CD4-positive, alpha-beta T cell treated with Interleukin-17A for 4 hours (primary cell): Measurements from ENCODE around the gene PCSK5.
"Not testable (repeated sequence)": the region's sequence is repeated elsewhere in the genome, so short reads cannot be mapped to it uniquely, and the experiment has no call there.

ENCODE experiments used
- DNase-seq: peaks from one replicate; pipeline ENCODE4 v3.0.0-alpha.2; 2020; ENCODE audit warnings: mixed read lengths

Gene PCSK5

GRCh38 chr9:76018761-76019160 lies 128.3 kb downstream of the PCSK5 start:
- DNase-seq = no peak

DNA sequence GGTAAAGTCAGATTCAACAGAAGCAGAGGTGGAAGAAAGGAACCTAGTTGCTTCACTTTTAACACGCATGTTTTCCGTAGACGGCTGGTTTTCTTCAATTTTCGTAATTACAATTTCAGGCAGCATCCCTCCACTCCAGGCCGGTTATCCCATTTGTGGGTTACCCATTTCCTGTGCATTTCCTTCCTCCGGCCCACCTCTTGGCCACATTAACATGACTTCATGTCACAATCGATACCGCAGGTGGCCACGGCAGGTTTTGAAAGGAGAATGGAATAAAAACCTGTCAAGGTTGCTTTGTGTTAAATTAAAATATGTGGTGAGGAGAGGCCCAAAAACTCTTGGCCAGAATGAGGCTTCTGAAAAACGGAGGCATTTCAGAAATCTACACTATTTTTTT lies 130.2 kb downstream of the PCSK5 start:
- DNase-seq = no peak

DNA sequence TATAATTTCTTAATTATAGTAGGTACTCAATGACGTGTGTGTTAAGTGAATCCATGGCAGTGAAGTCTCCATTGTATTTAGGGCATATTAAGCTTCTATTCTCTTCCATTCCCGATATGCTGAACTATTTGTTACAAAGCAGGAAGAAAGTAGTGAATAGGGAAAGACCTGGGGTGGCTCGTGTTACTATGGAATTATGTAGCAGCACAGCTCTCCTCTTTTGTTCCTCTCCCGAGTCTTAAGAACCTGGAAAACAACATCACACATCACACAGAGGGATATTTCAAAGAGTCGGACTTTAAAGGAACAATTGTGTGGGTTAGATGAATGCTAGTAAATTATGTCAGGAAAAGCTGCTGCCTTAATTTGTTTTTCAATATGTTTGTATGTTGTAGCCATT lies 131.8 kb downstream of the PCSK5 start:
- DNase-seq = no peak

- DNase-seq = peak; percentile 68
Measured at GRCh38 chr9:76023715-76024195, 133.3 kb downstream of the PCSK5 start.

DNA sequence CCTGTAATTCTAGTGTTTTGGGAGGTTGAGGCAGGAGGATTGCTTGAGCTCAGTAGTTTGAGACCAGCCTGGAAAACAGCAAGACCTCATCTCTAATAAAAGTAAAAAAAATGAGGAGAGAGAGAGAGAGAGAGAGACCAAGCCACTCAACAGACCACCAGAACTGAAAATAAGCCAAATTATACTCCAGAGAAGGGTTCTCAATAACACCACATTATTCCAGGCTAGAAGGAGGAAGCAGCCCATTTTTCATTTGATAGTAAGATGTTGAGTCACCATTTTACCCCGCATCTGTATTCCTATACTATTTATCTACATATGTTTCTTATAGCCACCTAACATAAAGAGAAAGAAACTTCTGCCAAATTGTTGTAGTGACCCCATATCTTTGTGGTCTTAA lies 134.8 kb downstream of the PCSK5 start:
- no peak for DNase-seq

DNA sequence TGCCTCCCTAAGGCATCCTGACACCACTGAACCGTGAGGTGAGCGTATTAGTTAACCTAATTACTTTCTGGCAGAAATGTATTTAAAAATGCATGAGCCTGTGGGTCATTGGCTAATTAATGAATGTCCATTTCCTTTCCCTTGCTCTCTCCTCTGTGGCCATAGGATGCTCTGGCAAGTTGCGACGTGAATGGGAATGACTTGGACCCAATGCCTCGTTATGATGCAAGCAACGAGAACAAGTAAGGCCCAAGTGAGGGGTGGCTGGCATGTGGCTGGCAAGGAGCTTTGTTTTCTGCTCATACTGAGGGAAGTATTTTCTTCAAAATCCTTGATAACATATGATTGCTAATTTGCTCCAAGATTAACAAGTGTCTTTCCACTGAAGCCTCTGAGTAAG lies 136.3 kb downstream of the PCSK5 start:
- no peak for DNase-seq

DNA sequence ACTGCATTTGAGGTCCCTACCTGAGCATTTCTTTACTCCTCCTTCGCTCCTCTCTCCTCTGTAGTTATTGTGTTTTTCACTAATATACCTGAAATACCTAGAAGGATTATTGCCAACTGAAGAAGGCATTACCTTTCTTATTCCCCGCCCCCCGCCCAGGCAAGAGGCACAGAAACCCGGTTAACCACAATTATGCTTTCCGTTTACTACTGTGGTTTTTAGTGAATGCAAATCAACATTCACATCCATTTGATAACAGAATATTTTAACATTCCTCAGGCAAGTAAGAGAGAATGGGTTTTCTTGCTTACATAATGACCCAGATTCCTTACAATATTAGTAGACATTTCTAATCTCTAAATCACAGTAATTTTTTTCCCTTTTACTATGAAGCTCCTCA lies 136.9 kb downstream of the PCSK5 start:
- peak; percentile 64 for DNase-seq

- no peak for DNase-seq
Measured at GRCh38 chr9:76027861-76028260, 137.4 kb downstream of the PCSK5 start.

DNA sequence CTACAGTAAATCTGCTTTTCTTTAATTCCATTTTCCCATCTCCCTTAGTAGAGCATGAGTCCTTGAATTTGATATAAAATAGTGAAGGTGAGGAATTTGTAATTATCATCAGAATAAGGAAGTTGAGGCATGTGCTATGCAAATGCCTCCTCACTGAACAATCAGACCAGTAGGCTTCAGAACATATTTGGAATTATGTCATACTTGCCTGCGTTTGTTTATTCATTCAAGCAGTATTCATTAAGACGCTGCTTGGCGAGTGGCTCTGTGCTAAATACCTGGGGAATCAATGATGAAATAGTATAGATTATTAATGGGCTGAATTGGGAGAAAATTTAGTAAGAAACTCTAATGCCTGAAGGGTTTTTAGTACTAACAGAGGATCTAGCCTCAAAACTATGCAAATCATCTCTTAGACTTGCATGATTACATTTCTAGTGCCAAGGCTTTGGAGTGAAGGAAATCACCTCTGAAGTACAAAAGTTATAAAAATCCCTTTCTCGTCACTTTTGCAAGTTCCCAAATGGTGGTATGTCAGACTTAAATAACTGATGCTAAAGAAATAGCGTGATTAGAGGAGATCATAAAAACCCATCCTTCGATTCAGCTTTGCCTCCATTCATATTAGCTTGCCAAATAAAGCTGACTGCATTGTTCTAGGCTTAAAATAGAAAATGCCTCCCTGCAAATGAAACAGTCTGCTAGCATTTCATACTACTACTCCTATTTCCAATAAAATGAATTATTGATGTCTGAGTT lies 141.7 kb downstream of the PCSK5 start:
- no peak for DNase-seq

- no peak for DNase-seq
Measured at GRCh38 chr9:76032797-76033373, 142.4 kb downstream of the PCSK5 start.

DNA sequence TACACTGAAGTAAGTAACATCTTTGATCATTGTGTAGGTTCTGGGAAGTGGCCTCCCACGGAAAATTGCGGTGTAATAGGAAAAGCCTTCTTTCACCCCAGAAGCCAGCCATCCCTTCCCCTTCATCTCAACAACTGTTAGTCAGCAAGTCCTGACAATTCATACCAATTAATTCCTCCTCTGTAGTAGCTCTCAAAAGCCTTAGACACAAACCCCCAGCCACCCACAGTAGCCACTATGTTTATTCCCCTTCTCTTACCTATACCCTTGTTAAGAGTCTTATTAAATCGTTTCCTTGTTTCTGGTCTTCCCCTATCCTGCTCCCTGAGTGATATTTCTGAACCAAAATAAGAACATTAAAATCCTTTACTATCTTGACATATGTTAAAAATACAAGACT lies 143.6 kb downstream of the PCSK5 start:
- DNase-seq = no peak

GRCh38 chr9:76036762-76037161 lies 146.3 kb downstream of the PCSK5 start:
- no peak for DNase-seq

- no peak for DNase-seq
Measured at GRCh38 chr9:76037587-76038225, 147.2 kb downstream of the PCSK5 start.

- no peak for DNase-seq
Measured at GRCh38 chr9:76038431-76038830, 148.0 kb downstream of the PCSK5 start.

GRCh38 chr9:76044266-76044819 lies 153.9 kb downstream of the PCSK5 start:
- DNase-seq = no peak

- DNase-seq = no peak
Measured at GRCh38 chr9:76045221-76045620, 154.7 kb downstream of the PCSK5 start.

- no peak for DNase-seq
Measured at GRCh38 chr9:76049341-76049740, 158.9 kb downstream of the PCSK5 start.

DNA sequence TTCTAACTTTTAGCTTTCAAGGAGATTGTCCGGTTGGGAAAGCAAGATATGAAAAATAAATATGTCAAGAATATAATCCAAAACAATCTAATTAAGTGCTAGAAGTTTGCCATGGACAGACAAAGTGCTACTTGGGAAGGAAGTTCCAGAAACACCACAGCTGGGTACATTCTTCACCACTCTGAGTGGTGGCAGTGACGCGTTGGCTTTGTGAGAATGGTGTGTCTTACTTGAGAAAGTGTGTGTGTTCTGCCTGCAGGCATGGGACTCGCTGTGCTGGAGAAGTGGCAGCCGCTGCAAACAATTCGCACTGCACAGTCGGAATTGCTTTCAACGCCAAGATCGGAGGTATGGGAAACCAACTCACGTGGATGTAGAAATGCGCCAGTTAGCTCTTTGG lies 177.2 kb downstream of the PCSK5 start:
- DNase-seq = no peak

DNA sequence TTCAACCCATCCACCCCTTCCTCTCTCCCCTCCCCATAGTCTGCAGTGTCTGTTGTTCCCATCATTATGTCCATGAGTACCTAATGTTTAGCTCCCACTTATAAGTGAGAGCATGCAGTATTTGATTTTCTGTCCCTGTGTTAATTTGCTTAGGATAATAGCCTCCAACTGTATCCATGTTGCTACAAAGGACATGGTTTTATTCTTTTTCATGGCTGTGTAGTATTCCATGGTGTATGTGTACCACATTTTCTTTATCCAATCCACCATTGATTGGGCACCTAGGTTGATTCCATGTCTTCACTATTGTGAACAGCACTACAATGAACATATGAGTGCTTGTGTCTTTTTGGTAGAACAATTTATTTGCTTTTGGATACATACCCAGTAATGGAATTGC lies 187.1 kb downstream of the PCSK5 start:
- DNase-seq = no peak

GRCh38 chr9:76081281-76081680 lies 190.8 kb downstream of the PCSK5 start:
- DNase-seq = not testable (repeated sequence)

DNA sequence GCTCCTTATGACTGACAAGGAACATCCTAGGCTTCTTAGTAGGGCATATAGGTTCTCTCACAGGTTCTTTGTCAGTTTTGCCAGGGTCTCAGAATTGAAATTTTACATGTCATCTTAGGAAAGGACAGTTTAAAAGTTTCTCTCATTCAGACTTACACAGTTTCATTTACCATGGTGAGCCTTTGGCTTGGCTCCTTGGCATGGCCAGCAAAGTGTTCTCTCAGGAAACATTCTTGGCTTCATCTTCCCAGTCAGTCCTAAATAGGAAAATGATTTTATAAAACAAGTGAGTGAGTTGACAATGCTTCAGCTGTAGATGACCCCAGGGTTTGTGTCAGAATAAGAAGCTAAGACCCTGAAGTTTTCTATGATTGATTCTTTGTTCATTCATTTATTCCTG lies 191.6 kb downstream of the PCSK5 start:
- DNase-seq = no peak

DNA sequence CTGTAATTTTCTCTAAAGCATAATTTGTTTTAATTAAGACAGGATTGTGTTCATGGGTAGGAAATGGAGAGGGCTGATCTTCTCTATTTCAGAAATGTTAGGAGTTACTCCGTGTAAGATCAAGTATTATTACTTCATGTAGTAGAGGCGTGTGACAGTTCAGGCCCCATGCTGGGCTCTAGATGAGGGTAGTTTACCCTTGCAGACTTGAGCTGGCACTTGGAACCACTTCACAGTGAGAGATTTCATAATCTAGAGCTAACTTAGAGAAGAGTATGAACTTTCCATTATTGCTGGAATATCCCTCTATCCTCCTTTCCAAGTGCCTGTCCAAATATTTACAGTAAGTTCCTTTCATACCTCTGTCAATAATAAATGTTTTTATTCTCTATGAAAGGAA lies 195.1 kb downstream of the PCSK5 start:
- no peak for DNase-seq

GRCh38 chr9:76086539-76086938 lies 196.1 kb downstream of the PCSK5 start:
- DNase-seq = no peak

DNA sequence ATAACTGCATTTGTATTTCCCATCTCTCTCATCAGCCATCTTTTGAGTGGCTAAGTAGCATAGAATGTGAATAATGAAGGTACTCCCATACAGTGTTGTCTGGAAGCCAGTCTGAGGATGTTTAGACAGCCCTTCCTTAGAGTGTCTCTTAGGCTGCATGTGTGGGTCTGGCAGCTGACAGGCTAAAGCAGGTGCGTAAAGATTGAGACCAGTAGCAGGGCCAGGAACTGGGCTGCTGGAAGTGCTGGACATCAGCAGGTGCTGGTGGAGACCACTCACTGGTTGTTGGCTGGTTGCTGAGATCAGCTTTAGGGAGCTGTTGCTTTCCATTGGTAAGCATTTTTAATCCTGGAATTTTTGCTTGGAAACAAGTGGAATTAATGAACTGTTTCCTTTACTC lies 197.5 kb downstream of the PCSK5 start:
- DNase-seq = no peak
